GM20431 (cell line): Measurements from ENCODE around the gene ZP1.

Experiments used
- in situ Hi-C: fragments of 300-500 bp; cut with MseI, MboI; formaldehyde crosslinking; loops from one replicate; pipeline ENCODE4 v1.15.0; 2020; ENCODE audit warnings: low sequenced_read_pairs; ENCODE audit not compliant: unreplicated experiment

The ZP1 gene

DNA sequence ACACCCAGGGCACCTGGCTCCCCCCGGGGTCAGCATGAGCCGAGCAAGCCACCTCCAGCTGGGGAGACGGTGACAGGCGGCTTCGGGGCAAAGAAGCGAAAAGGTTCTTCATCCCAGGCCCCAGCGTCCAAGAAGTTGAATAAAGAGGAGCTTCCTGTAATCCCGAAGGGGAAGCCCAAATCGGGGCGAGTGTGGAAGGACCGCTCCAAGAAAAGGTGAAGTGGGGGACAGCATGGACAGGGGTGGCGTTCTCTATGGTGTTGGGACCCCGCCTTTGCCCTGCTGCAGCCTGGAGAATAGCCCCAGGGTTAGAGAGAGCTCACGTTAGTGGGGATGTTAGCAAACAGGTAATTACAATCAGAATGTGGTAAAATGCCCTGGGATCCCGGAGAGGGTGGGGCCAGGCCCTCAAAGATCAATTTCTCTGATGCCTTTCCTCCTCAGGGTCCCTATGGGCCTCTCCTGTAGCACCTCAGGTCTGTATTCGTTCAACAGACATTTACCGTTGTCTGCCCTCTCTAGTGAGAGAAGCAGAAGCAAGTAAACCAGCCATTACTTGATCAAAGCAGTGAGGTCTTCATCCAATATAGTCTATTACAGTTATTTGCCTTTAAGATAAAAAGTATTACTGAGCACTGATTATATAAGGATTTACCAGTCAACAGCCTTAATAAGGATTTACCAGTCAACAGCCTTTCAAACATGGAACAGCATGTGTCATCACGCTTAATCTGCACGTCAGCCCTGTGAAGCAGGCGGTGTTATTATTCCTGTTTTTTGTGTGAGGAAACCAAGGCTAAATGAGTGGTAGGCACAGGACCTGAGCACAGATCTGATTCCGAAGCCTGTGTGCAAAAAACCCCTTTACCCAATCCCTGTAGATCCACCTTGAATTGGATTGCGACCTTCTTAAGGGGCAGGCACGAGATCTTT, 24.4 kb upstream of the ZP1 start:
- in situ Hi-C loops: loop anchor here (25.0 kb wide), 1 partner anchor 344 kb away; no protein-coding TSS in a partner anchor

DNA sequence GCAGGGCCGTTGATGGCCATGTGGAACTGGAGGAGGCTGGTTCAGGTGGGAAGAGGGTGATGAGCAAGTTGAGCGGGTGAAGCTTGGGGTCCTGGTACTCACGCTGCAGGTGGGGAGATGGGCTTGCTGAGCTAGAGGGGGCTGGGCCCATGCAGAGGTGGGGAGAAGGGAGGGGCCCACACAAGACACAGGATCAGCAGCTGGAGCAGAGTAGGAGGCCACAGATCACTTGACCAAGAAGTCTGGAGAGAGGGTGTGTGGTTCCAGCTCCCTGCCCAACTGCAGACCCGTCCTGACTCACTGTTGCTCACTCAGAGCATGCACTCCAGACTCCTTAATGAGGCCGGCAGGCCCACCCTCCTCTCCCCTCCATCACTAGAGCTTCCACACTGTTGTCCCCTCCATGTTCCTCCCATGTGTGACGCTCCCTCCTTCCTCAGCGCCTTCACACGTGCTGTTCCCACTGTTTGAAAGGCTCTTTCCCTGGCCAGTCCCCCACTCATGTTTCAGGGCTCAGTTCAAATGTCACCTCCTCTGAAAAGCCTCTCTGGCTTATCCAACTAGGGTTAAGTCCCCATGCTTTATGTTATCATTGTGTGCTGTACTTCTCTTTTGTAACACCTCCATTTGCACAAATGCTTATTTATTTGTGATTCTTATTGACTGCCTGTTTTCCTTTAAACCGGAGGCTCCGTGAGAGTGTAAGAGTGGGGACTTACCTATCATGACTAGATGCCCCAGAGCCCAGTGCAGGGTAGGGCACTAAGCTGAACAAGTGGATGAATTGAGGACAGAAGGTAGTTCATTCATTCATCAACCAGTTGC, 23.1 kb upstream of the ZP1 start:
- in situ Hi-C loops: loop anchor here (25.0 kb wide), 1 partner anchor 343 kb away; no protein-coding TSS in a partner anchor

DNA sequence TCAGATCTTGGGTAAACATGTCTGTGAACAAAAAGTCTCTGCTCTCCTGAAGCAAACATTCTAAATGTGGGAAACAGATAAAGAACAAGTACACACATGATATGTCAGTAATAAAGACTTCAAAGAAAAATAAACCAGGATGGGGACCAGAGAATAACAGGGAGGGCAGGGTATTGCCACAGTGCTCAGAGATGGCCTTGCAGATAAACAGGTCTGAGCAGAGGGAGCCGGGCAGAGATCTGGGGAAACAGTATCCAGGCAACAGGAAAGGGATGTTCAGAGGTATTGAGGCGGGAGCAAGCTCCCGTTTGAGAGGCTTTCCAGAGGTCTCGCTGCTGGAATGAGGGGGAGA, 22.5 kb upstream of the ZP1 start:
- in situ Hi-C loops: loop anchor here (25.0 kb wide), 1 partner anchor 342 kb away; no protein-coding TSS in a partner anchor

DNA sequence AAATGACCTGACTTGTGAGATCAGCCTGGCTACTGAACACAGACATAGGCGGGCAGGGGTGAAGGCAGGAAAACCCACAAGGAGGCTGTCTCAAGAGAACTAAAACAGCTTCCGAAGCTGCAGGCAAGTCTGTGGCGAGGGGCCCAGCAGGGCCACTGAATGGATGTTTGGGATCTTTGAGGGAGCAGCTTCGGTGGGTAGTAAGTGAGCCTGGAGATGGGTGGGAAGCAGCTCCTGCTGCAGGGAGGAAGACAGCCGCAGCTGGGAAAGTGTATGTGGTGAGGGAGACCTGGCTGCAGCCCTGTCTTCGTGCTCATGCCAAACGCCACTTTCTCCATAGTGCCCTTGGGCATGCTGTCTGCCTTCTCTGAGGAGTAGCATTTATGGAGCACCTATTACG, 22.0 kb upstream of the ZP1 start:
- in situ Hi-C loops: loop anchor here (25.0 kb wide), 1 partner anchor 342 kb away; no protein-coding TSS in a partner anchor

DNA sequence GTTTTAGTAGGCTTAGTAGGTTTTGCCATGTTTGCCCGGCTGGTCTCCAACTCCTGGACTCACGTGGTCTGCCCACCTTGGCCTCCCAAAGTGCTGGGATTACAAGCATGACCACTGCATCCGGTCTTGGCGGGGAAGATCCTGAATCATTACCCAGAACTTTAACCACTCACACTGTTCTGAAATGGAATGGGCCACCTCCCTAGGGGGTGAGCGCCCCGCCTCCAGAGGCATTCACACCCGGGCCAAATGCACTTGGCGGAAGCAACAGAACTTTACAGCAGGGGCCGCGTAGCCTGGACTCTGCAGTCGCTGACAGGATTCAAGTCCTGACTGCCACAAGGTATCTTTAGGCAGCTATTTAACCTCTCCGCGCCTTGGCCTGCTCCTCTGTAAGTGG, 20.1 kb upstream of the ZP1 start:
- in situ Hi-C loops: loop anchor here (25.0 kb wide), 1 partner anchor 340 kb away; no protein-coding TSS in a partner anchor

DNA sequence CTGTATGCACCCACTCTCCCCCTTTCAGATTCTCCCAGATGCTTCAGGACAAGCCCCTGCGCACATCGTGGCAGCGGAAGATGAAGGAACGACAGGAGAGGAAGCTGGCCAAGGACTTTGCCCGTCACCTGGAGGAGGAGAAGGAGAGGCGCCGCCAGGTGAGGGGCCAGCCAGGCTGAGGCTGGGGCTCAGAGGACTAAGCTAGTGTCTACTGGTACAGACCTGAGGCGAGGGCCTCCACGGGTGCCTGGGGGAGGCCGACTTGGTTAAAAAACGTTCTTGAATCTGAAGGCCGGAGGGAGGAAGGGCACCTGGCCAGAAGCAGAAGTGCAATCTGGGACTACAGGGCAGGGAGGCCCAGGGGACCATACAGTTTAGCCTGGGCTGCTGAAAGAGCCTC, 19.4 kb upstream of the ZP1 start:
- in situ Hi-C loops: loop anchor here (25.0 kb wide), 1 partner anchor 339 kb away; no protein-coding TSS in a partner anchor

DNA sequence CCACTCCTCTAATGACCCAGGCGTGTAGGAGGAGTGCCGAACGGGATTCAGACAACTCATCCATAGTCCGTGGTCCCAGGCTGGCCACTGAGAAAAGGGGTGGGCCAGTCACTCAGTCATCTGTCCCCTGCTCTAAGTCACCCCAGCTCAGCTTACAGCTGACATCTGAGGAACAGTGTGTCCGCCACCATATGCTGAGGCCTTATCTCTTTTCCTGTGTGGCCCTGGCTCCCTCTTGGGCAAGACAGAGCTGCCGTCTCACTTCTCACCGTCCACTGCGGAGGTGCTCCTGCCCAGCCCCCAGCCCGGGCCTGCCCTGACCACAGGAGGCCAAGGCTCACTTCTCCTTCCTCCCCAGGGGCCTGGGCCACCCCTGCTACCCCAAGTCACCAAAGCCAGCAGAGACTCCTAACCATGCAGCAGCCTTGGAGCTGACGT, 18.6 kb upstream of the ZP1 start:
- in situ Hi-C loops: loop anchor here (25.0 kb wide), 1 partner anchor 339 kb away; no protein-coding TSS in a partner anchor

DNA sequence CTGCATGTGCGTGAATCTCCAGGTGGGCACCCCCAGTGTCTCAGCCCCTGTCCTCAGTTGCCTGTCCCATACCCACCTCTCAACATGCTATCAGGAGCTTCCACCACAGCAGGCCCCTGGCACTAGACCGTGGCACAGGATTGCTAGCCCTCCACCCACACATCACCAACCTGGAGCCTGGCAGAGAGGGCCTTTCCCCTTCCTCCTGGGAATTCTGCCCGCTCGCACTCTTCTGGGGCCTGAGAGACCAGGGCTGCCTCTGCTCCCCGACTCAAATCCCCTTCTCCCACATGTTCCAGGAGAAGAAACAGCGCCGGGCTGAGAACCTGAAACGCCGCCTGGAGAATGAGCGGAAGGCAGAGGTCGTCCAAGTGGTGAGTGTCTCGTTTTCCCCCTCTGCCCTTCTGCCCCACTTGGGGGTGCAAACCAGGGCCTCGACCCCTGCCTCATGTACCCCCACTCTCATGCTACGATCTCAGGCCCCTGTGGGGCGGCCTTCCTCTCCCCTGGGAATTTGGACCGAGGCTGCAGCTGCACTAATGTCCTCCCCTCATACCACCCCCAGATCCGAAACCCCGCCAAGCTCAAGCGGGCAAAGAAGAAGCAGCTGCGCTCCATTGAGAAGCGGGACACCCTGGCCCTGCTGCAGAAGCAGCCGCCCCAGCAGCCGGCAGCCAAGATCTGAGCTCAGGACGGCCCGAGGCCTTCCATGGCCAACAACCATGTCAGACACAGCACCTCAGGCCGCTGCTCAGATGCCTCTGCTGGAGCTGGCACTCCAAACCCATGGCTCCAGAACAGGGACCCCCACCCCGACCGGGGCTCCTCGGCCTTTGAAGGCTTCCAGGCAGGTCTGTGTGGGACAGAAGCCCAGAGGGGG, 17.5 kb upstream of the ZP1 start:
- in situ Hi-C loops: loop anchor here (25.0 kb wide), 1 partner anchor 337 kb away; no protein-coding TSS in a partner anchor

DNA sequence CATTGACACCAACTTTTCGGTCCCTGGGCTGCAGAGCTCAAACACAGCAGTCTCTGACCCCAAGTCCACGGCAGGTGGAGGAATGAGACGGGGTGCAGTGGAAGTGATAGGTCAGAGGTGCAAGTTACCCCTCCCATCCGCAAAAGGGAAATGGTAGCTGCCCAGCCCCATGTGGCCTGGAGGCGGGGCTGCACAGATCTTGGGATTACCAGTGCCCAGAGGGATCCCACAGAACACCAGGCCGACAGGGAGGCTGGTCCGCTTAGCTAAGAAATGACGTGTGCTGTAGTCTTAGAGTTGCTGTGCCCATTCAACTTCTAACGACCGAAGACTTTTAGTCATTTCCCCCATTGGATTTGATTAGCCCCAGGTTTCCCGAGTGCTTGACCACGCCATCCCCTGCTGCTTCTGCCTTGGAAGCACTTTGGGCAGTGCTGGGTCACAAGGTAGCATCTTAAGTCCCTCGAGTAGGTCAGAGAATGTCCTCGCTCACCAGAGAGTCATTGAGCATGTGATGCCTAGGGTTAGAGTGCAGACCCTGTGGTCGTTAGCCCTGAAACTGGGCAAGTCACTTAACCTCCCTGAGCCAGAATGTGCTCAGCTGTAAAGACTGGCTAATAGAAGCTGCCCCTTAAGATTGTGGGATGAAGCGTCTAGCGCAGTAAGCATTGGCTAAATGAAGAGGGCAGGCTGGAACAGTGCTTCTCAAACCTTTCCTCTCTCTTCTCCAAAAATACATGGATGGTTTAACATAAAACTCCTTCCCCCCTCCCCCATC, 15.8 kb upstream of the ZP1 start:
- in situ Hi-C loops: no loop called here

DNA sequence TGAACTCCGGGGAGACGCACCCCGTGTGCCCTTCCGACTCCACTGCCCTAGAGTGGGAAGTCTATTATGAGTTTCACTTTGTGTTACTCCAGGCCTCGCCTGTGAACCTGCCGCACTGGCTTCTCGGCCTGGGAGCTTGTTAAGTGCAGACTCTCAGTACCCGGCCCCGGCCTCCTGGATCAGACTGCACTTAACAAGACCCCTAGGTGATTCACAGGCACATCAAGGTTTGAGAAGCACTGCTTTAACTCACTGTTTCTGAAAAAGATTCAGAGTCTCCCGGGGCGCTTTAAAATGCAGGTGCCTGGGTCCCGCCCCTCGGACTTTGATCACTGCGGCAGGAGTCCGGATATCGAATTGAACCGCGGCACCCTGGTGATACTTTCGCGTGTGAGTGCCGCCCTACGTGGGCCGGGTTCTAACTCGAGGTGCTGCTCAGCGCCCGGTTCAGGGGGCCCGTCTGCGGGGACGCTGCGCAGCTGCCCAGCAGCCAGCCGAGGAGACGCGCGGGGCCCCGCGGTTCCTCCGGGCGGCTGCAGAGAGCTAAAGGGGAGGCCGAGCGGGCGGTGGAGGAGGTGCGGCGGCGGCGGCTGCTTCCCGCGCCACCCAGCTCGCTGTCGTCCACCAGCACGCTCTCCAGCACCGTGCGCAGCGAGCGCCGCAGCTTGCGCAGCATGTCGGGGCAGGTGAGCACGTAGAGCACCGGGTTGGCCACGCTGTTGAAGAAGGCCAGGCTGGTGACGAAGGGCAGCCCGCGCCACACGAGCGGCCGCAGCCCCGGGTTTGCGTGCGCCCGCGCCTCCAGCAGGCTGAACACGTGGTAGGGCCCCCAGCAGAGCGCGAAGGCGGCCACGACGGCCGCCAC, 15.0 kb upstream of the ZP1 start:
- in situ Hi-C loops: no loop called here

DNA sequence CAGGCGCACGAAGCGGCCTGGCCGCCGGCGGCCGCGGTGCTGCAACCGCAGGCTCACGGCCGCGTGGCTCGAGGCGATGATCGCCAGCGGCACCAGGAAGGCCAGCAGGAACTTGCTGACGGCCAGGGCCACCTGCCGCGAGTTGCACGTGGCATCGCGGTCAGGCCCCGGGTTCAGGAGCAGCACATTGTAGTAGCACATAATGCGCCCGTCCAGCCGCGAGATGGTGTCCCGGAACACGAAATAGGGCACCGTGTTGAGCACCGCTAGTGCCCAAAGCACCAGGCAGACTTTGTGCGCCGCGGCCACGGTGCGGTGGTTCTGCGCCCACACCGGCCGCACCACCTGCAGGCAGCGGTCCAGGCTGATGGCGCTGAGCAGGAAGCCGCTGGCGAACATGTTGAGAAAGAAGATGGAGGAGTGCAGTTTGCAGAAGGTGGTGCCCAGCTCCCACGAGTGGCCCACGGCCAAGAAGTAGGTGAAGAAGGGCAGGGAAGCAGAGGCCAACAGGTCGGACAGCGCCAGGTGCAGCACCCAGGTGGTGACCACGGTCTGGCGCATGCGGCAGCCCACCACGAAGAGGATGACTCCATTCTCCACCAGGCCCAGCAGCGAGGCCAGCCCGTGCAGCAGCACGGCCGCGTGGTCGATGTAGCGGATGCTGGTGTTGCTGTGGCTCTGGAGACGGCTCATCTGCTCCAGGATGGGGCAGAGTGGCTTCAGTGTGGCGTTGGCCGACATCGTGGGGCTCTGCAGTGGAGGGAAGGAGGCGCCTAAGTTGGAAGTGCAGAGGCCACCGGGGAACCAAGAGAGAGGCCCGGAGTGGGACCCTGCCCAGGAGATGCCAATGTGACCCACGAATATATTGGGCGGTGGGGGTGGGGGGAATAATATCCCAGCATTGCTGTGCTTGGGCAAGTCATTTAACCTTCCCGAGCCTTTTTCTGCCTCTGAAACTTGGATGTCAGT, 14.1 kb upstream of the ZP1 start:
- in situ Hi-C loops: no loop called here

DNA sequence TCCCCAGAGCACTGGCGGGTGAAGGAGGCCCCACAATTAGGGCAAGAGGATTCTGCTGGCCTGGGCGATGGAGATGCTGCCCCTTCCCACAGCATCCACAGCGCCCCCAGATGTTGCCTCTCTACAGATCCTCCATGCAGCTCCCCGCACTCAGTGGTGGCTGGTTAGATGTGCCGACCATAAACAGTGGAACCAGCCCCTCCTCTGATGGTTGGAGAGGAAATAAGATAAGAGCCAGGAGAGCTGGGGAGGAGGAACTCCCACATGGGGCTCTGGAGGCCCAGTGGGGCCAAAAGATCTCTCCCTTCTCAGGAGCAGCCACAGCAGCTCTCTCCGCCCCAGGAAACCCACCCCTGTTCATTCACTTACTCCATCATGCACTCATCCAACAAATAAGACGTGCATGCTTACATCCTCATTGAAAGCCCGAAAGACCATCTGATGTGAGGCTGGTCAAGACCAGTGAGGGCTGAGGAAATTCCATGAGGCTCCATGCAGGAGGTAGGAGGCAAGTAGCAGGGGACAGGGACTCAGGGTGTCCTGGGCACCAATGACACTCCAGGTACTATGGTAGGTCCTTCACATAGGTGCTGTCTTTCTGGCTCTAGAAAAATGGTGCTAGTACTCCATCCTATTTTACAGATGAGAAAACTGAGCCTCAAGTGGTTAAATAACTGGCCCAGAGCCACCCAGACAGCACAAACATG, 13.0 kb upstream of the ZP1 start:
- in situ Hi-C loops: no loop called here

DNA sequence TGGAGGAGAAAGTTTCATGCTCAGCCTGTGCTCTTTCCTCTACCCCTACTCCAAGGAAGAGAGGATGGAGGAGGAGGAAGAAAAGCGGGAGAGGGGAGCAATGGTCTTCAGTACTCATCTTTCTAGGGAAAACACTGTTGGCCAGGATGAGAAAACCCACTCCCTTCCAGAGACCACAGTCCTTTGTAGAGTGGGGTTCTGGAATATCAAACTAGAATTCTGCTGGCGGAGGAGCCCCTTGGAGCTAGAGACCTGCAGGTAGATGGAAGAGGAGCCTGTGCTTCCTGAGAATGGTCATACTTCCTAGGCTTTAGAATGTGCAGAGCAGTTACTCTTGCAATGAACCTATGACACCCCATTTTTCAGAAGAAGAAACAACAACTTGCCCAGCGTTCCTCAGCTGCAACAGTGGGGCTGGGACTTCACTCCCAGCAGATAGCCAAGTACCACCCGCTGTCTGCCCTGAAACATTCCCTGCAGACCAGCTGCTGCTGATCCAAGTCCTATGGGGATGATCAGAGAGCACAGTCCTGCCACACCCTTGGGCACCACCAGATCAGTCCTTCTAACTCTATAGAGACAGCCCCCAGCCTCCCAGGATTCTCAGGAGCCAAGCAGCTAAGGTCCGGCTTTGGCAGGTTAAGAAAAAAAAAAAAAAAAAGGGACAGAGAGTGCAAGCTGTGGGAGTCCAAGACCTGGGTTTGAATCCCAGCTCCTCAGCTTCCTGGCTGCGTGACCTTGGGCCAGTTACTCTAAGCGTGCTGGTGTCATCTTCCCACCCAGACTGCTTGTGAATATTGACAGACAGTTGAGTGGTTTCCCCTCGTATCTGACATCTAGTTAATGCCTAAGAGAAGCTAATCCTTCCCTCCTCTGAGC, 12.3 kb upstream of the ZP1 start:
- in situ Hi-C loops: no loop called here

DNA sequence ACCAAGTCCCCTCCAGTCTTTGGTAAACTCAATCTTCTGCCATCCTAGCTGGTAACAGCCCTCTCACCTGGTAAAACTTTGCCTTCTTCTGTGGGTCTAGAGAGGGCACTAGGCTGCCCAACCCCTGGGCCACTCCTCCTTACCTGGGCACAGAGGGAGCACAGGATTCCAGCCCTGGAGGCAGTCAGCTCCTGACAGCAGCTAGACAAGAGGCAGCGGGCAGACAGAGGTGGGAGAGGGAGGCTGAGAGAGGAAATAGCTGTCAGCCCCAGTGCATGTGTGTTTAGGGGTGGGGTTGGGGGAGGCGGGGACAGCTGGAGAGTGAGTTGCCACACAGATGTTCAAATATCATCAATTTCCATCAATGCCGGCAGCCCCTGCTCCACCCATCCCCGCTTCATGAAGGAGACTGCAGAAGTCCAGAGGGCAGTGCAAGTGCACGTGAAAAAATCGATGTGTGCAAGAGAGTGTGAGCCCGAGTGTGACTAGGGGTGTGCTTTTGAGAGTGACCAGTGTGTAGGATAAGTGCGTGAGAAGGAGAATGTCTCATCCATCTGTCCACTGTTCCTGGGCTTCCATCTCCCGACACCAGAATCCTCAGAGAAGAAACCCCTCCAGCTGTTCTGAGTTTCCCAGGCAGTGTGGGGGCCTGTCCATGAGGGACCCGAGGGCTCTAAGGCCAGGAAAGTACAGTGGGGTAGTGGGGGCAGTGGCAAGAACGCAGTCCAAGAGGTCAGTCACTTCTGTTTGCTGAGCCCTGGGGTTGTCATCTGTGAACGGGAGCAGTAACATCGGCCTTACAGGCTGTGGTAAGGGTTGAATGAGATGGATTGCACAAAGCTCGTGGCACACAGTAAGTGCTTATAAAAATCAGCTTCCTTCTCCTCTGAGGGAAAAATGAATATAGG, 11.4 kb upstream of the ZP1 start, which contains the start of gene PTGDR2:
Gene PTGDR2, minus strand, starts transcription at position 225 of the 908 bp plus-strand sequence. CDS start 2,228 bp downstream, outside the sequence.
- in situ Hi-C loops: no loop called here
